Measurements from ENCODE around the gene CDR2L.
"Not testable (repeated sequence)": the region's sequence is repeated elsewhere in the genome, so short reads cannot be mapped to it uniquely, and the experiment has no call there.

Gene CDR2L

DNA sequence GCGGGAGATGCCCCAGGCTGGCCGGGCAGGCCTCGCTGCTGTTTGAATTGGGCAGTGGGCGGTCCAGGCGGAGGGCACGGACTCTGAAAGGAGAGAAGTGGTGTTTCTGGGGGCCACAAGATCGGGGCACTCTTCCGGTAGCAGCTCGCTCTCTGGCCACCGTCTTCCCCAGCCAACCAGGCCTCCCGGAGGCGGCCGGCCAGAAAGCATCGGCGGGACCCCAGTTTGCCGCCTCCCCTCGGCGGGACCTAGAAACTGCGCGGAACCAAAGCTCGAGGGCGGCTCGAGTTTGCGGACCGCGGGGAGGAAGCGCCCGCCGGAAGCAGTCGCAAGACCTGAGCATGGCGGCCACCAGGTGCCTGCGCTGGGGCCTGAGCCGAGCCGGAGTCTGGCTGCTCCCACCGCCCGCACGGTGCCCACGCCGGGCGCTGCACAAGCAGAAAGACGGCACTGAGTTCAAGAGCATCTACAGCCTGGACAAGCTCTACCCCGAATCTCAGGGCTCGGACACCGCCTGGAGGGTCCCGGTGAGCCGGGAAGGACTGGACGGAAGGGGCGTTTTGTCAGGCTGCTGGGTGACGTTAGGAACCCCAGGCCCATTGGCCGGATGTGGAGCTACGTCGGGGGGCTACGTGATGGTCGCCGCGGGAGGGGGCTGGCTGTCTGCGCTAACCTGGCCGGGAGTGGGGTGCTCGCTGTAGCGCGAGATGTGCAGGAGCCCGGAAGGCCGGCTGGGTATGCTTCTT lies 25.1 kb downstream of the CDR2L start, which contains the start of gene MRPL58:
TSS of gene MRPL58 (plus strand) at position 325 of the 746 bp plus-strand sequence. CDS start at position 342, 17 bp downstream.
- no peak for DNase-seq

DNA sequence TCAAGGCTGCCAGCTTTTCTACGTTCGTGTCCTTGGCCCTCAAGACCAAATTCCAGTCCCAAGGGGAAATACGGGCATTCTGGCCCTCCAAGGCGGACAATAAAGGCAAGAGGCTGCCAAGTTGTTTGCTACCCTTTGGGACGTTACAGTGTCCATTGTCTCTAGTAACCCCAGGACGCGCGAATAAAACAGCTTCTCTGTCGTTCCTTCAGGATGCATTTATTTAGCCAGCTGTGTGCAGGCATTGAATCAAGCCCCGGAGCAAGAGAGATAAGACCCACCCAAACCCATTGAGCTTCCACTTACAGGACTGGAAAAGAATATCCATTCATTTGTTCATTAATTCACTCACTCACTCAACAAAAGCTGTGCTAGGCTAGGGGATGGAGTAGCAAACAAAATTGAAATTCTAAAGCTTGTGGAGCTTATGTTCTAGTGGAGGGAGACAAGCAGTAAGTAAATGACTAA lies 25.7 kb downstream of the CDR2L start:
- no peak for DNase-seq

DNA sequence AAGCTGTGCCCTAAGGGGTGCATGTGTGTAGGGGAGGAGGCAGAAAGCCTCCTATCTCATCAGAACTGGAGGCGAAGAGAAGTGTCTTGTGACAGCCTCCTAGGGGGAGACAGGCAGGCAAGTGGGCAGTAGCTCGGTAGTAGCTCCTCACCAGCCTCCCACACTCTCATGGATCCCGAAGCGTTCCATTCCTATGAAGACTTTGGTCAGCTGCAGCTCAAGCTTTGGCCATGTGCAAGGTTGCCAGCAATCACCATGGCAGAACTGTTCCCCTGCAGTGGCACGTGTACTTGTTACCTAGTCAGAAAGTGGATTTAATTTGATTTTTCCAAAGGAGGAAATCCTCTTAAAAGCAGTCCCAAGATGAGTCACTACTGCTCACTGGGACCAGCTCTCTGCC lies 31.7 kb downstream of the CDR2L start:
- no peak for DNase-seq

DNA sequence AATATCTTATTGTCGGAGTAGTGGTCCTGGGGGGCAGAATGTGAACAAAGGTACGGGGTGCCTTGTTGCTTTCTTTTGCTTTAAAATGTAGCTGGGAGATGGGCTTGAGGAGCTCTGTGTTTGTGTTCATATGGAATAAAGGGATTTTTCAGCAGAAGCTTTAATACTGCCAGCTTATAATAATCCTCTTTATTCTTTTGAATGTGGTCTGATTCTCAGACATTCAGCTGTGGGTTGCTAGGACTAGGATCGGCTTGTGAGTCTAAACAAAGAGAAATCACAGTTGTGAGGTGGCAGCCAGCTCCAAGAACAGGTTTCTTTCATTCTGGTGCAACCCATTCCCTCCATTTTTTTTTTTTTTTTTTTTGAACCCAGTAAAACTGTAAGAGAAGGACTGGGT lies 32.3 kb downstream of the CDR2L start:
- DNase-seq, result no peak

DNA sequence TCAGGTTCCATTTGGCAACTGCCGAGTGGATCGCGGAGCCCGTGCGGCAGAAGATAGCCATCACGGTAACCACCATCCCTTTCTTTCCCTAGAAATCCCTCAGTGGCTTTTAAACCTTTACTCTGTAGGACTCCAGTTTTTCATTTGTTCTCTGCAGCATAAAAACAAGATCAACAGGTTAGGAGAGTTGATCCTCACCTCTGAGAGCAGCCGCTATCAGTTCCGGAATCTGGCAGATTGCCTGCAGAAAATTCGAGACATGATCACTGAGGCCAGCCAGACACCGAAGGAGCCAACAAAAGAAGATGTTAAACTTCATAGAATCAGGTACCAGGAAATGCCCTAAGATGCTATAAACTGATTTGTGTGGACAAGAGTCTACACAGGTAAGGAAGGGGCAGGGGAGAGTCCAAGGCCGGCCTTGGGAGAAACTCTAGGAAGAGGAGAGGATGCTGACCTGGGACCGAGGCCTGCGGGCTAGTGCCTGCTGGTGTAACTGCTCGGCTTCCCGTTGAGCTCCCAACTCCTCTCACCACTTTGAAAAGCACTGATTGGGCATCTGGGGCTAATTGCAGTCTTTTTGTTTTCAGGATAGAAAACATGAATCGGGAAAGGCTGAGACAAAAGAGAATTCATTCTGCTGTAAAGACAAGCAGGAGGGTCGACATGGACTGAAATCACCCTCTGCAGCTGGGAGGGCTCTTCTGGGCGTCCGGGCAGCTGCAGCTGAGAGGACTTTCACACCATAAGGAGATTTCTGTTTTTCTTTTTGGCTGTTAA lies 33.1 kb downstream of the CDR2L start:
- DNase-seq, result no peak

DNA sequence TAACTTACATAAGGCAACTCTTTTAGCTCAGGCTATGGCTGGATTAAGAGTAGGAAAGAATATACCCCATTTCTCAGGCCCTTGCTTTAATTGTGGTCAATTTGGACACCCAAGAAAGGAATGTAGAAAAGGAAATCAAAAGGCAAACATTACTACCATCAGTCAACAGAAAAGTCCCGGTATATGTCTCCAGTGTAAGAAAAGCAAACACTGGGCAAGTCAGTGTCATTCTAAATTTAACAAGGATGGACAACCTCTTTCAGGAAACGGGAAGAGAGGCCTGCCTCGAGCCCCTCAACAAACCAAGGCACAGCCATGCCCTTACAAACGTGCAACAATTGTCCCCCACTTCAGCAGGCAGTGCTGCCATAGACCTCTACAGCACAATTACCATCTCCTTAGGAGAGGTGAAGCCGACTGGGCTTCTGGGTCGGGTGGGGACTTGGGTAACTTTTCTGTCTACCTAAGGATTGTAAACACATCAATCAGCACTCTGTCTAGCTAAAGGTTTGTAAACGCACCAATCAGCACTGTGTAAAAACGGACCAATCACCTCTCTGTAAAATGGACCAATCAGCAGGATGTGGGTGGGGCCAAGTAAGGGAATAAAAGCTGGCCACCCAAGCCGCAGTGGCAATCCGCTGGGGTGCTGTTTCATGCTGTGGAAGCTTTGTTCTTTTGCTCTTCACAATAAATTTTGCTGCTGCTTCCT lies 37.4 kb downstream of the CDR2L start:
- no peak for DNase-seq

DNA sequence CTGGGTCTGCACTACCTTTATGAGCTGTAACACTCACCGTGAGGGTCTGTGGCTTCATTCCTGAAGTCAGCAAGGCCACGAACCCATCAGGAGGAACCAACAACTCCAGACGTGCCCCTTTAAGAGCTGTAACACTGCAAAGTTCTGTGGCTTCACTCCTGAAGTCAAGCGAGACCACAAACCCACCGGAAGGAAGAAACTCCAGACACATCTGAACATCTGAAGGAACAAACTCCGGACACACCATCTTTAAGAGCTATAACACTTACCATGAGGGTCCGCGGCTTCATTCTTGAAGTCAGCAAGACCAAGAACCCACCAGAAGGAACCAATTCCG lies 37.9 kb downstream of the CDR2L start:
- DNase-seq, result not testable (repeated sequence)

DNA sequence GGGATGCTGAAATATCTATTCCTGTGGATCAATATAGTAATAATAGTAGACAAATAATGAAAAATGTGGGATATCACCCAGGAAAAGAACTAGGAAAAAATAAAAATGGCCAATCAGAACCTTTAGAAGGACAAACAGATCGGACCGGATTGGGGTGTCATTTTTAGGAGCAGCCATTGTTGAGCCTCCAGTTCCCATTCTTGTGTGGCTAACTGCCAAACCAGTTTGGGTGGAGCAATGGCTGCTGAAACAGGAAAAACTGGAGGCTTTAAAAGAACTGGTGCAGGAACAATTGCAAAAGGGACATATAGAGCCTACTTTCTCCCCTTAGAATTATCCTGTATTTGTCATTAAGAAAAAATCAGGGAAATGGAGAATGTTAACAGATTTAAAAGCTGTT lies 39.2 kb downstream of the CDR2L start:
- not testable (repeated sequence) for DNase-seq

DNA sequence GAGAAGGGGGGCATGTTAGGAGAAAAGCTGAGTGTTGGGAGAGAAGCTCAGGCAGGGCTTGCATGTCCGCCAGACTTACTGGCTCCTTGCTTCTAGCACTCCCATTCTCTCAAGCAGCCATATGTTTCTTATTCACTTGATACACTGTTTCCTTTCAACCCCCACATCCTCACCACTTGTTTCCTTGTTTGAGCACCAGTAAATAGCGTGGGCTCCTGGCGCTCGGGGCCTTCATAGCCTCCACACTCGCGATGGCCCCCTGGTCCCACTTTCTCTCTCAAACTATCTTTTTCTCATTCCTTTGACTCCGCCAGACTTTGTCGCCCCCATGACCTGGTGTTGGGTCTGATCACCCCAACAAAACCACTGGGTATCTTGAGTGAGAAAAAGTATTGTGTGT lies 42.7 kb downstream of the CDR2L start:
- no peak for DNase-seq

DNA sequence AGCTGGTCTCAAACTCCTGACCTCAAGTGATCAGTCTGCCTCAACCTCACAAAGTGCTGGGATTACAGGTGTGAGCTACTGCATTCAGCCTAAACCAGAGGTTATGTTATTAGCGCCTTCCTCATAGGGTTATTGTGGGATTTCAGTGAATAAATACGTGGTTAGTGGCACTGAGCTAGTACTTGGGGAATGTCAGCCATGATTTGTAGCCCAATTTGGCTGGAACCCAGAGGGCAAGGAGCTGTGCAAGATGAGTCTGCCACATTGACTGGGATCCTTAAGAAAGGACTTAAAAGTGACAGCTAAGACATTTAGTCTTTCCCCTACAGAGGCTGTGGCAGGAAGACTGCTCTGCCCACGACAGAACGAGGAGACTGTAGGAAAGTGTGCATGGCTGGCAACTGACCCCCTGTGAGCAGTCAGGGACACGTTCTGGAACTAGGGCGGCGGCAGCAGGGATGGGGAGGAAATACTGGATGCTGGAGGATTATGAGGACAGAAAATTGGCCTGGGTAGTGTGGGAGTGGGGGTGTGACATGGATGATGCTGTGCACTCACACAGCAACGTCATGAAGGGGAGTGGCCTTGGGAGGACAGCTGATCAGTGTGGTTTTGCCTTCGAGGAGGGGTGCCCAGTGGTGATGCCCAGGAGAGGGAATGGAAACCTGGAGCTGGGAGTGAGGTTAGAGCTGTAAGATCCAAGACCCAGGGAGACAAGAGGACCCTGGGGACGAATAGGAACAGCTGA lies 44.7 kb downstream of the CDR2L start:
- peak; percentile 71 for DNase-seq

DNA sequence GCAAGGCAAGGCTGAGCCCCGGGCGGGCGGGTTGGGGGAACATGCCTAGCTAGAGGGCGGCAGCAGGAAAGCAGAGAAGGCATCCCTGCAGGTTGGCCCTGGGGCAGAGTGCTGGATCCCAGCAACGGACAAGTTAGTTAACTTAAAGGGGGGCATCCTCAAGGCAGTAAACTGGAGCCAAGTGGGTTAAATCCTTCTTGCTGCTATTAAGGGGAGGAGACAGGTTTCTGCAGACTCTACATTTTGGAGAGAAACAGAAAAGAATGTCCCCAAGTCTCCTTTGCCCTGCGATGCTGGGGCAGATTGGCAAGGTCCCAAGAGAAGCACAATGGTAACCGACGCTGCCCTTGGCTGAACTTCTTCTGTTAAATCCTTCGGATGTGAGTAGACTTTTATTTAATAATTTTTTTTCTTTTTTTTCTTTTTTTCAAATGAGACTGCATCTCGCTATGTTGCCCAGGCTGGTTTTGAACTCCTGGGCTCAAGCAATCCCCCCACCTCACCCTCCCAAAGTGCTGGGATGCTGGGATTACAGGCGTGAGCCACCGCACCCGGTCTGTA lies 45.4 kb downstream of the CDR2L start:
- DNase-seq, result no peak

DNA sequence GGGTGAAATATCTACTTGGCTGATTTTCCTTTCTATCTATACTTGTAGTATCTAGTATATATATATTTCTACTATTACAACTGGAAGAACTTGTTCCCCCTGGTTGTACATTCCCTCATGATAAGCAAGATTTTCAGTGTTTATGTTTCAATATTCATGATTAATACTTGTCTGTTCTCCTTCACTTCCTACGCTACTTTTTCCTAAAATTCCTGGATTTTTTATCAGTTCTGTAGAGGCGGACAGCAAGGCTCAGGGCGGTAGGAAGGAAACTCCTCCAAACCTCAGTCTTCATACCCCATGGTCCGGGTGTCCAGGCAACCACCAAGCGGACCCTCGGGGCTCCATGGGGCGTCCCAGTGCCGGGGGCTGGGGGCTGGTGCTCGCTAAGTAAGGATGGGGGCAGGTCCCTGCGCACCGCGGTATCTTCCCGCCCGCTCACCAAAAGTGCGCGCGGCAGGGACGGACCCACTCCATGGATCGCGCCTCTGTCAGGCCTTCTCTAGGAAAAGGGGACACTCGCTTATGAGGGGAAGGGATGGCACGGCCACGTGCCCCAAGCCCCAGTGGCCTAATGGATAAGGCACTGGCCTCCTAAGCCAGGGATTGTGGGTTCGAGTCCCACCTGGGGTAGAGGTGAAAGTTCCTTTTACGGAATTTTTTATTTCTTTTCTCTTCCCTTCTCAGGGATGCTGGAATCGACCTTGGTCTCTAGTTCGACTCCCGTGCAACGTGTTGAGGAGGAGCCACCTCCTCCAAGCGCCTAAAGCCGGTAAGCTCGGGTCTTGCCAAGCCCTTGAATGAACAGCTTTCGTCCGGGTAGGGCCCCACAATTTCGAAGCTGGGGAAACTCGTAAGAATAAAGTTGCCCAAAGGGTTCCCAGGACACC lies 46.2 kb downstream of the CDR2L start:
- DNase-seq, result peak; percentile 58

DNA sequence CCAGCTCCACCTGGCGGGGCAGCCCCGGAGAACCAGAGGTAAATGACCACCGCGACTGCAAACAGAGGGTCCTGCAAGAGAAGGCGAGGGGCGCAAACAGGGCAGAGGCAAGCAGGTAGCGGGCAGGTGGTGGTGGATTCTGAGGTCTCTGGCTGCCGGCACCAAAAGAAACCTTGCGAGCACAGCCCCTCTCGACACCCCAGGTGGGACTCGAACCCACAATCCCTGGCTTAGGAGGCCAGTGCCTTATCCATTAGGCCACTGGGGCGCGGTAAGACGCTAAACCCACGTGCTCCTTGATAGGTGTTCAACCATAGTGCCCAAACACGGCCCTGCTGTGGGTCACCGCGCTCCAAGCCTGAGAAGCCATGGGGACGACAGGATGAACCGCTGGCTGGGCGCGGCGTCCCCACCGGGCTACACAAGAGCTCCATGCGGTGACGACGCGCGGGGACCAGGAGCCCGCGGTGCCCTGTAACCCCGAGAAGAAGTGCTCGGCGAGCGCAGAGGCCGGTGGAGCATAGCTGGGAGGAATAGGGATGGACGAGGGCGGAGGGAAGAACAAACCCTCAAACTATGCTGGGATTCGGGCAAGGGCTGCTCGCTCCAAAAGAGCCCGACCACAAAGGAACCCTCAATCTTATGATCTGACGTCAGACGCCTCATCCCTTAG lies 46.9 kb downstream of the CDR2L start:
- DNase-seq, result peak; percentile 40

DNA sequence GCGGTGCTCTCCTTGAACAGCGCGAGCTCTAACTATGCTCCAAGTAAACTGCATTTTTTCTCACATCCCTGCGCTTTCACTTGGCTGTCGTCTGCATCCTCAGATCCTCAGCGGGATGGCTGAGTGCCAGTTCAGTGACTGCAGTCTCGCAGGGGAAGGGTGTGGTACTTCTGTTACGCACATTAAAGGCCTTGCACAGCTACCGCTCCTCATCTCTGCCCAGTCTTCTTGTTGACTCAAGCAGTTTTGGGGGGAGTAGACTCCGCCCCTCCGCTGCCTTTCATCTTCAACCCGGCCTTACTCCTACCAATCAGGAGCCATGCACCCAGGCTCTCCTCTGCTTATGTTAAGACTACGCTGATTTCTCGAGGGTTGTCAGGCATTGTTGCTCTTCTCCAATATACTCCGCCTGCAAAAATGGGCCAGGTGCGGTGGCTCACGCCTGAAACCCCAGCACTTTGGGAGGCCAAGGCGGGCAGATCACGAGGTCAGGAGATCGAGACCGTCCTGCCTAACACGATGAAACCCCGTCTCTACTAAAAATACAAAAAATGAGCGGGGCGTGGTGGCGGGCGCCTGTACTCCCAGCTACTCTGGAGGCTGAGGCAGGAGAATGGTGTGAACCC lies 49.3 kb downstream of the CDR2L start:
- peak; percentile 52 for DNase-seq

DNA sequence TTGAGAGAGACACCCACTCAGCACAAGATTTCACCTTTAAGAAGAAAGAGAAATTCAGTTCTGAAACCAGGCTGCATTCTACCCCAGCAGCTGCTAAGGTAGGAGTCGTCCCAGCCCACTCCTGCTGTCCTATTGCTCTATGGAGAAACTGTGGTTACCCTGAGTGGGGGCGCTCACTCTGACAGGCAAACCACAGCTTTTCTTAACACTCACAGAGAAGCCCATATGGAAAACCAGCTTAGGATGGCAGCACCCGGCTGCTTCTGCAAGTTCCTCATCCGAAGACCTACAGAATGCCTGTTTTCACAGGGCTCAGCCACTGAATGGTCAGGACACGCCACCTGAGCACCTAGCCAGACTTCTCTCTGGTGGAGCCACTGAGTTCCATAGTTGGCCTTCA lies 51.8 kb downstream of the CDR2L start:
- no peak for DNase-seq

DNA sequence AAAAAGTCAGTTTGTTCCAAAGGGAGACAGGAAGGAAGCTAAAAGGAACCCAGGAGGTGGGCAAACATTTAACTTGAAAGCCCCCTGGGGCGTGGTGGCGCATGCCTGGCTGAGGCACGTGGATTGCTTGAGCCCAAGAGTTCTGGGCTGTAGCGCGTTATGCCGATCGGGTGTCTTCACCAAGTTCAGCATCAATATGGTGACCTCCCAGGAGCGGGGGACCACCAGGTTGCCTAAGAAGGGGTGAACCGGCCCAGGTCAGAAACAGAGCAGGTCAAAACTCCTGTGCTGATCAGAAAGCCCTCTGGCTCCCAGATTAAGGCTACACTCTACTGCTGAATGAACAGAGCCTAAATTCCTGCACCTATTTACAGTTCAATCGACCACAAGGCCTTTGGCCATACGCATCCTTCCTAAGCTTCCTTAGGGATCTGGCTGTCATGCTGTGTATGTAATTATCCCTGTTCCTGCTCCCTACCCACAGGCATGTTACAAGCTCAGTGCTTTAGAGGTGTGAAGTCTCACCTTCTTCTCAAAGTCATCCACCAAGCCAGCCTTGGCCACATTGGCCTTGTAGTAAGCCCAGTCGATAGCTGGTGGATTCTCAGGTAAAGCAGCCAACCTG lies 54.3 kb downstream of the CDR2L start:
- no peak for DNase-seq

DNA sequence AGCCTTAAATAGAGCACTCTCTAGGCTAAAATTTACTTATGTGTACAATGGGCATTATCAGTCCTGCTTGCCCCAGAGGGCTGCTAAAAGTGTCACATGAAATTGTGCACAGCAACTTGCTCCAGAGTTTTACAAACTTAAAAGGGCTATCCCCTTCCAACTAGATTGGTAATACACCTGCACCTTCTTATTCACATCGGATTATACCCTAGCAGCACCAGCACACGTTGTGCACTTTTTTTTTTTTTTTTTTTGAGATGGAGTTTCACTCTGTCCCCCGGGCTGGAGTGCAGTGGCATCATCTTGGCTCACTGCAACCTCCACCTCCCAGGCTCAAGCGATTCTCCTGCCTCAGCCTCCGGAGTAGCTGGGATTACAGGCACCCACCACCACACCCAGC lies 56.4 kb downstream of the CDR2L start:
- not testable (repeated sequence) for DNase-seq

DNA sequence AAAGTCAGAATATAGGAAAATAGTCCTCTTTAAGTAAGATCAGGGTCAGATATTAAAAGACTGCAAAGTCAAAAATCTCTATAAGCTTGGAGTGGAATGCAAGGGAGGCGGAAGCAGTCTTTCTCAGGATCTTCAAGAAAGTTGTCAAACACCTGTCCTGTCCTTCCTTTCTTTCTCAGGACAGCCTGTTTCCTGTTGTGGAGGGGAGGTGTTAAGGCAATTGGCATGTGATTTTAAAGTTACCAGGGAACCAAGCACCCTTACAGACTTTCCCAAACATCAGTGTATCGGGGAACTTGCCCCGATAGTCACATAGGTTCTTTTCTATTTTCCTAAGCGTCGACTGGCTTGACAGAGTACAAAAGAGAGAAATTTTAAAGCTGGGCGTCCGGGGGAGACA lies 57.3 kb downstream of the CDR2L start:
- no peak for DNase-seq

DNA sequence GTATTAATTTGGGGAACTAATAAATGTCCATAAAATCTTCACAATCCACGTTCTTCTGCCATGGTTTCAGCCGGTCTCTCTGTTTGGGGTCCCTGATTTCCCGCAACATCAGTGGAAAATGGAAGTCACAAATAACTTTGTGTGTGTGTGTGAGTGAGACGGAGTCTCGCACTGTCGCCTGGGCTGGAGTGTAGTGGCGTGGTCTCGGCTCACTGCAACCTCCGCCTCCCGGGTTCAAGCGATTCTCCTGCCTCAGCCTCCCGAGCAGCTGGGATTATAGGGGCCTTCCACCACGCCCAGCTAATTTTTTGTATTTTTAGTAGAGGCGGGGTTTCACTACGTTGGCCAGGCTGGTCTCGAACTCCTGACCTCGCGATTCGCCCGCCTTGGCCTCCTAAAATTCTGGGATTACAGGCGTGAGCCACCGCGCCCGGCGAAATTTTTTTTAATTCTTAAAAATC lies 58.5 kb downstream of the CDR2L start:
- DNase-seq, result not testable (repeated sequence)

All from NCI-H187 treated with DMSO at 0.1 percent for 48 hours (cell line).